ENCODE measurements around the gene SPTBN1. TPM values are rescaled to one million over a fixed set of nuclear protein-coding genes. Genes with fewer than 3 reads are reported as not detected.

Gene SPTBN1
- total RNA-seq, 1 donor from 2014 or later: 391 TPM

DNA sequence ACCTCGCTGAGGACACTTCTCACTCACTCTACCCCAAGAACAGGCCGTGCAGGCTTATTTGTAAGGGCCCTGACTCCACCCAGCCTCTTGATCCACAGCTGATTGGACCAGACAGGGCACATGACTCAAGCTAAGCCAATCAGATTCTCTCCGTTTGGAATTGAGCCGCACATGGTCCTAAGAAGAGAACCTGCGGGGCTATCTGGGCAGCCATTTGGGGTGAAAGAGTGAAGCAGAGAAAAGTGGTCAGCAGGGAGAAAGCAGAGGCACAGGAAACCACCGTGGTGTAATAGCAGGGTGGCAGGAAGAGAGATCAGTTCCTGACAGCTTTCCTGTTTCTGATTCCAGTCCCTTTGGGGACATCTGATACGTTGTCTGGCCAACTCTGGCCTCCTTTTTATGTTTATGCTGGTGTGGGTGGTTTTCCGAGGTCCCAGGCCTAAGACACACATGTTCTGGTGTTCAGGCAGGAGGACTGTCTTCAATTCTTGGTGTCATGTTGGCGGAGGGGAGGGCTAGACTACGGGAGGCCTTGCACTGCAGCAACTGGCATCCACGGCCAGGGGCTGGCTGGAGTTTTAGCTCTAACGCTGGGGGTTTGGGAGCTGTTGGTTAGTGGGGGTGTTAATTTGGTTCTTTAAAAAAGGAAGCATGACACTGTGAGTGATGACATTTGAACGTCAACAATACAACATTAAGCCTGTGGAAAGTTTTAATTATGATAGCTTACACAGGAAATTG, 26.1 kb upstream of the SPTBN1 start:
- intact Hi-C loops (cut with DNase I): loop anchor here (10.0 kb wide), 1 partner anchor 65 kb away; no protein-coding TSS in a partner anchor
- DNase-seq: no peak

DNA sequence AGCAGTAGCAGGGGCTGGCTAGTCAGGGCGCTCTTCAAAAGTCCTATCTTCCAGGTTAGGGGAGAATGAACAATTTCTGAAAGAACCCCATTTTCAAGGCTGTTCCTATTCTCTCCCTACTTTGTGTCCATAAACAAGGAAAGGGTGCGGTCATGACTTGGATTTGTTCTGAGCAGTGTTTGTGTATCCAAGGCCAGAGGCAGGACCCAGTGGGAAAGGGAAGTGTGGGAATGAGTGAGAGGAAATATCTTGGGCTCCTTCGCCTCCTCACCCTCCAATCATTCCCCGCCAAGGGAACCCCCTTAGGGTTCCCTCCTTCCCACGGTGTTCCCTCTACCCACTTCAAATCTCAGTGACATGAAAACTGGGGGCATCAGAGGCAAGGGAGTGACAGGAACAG, 25.5 kb upstream of the SPTBN1 start:
- DNase-seq (no peak), ATAC-seq (ENCODE audit: poor library complexity) (peak; percentile 38)
- intact Hi-C loops (cut with DNase I): no loop called here

More for the DNA sequence above, 26.1 kb upstream of the SPTBN1 start:
- ATAC-seq (ENCODE audit: poor library complexity): peak; percentile 5

DNA sequence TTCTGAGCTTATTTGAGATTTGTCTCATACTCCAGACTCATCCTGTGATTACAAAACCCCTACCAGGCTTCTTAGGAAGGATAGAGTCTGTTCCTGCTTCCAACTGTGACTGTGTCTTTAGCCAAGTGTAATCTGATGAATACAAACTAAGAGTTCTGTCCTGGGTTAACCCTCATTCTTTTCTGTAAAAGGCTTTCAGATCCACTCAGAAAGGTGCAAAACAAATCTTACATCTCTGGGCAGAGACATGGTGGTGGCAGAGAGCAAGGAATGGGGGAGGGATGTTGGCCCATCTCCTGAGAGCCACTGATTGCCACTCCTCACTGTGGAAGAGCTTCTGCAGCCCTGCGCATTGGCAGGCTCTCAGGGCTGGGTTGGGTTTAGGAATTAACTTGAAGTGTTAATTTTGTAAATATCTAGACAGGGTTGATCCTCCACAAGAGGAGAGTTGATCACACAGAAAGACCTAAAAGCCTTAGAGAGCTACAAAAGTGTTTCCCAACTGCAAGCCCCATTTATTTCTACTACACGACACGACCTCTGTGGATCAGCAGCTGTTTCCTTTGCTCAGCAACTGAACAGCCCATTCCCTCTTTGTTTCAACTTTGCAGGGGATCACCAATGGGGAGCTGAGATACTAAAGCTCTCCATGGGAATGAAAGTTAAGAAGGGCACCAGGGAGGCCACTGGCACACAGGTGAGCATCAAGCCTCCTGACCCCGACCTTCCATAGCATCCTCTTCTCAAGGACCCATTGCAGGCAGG, 23.7 kb upstream of the SPTBN1 start:
- DNase-seq (no peak), ATAC-seq (ENCODE audit: poor library complexity) (peak; percentile 28)
- intact Hi-C loops (cut with DNase I): no loop called here

DNA sequence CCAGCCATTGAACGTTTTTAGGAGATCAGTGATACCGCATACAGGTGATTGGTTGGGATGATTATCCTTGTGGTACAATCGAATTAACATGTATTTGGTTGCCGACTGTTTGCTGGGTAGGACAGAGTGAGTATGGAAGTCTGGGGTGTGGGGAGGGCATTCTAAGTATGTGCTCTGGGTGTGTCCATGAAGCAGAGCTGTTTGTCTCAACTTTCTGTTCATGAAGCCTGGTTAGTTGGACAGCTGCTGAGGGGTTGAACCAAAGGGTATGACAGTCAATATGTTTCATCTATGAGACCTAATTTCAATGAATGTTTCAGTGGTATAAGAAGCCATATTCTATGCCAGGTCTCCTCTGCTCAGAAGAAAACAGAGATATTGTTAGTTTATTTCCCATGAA, 21.9 kb upstream of the SPTBN1 start:
- ATAC-seq (ENCODE audit: poor library complexity): no peak
- intact Hi-C loops (cut with DNase I): no loop called here
- no peak for DNase-seq

DNA sequence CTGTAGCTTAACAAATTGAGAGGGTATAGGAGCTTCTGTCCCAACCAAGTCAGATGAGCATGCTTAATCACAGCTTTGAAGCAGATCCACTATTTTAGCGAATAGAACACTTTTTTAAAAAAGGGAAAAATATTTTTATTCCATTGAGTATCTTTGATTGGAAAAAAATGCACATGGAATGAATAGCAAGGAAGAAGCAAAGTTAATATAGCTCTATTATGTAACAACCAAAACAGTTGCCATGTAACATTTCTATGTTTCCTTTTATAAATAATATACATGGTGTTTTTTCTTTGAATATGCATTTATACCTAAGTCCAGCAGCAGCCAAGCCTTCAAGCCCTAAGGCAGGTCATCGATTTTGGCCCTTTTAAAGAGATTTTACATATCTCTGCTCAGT, 21.4 kb upstream of the SPTBN1 start:
- intact Hi-C loops (cut with DNase I): no loop called here
- DNase-seq: no peak
- ATAC-seq (ENCODE audit: poor library complexity): no peak

DNA sequence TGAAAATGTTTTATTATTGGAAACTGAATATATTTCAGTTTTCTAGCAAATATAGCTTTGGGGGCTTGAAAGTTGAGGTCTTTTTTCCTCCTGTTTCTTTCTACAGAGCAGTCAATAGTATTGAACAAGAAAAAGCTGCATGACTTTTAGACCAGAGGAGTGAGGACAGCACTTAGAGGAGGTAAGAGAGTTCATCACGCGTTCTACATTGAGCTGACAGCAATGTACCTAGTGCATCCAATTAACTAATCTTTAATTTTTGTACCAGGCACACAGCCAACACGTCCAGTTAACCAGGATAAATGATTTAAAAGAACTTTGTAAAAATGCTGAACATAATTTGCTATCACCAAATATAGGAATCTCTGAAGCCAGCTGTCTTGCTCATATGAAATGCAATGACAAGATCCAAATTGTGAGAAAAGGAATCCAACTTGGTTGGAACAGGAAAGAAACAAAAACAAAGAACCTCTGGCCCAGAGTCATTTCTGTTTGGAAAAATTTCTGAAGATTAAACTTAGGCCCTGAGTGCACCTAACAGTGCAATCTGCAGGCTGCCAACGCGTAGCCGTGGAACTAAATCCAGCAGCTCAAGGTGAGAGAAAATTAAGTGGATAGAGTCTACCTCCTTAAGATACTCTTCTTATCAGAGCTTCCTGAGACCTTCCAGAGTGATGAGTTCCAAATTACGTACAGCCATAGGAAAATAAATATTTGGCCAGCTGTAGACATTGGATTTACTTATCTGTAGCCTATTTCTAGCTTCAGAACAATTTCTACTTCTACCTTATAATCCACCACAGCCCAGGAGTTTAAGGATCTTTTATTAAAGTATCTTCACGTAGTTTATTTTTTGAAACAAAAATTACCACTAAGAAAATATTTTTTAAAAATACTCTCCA, 20.6 kb upstream of the SPTBN1 start:
- DNase-seq (no peak), ATAC-seq (ENCODE audit: poor library complexity) (peak; percentile 30)
- intact Hi-C loops (cut with DNase I): no loop called here

DNA sequence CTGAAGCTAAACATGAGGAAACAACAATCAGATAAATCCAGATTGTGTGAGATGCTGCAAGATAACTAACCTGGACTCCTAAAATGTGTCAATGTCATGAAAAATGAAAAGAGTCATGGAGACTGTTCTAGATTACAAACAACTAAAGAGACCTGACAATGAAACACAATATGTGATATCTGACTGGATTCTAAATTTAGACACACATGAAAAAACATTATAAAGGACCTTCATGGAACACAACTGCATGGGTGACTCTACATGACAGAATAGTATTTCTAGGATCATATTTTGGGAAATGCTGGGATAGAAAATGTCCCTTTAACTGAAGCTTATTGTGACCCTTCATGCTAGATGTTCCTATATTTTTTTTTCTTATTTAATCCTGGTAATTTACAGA, 18.5 kb upstream of the SPTBN1 start:
- intact Hi-C loops (cut with DNase I): no loop called here
- DNase-seq (no peak), ATAC-seq (ENCODE audit: poor library complexity) (no peak)

DNA sequence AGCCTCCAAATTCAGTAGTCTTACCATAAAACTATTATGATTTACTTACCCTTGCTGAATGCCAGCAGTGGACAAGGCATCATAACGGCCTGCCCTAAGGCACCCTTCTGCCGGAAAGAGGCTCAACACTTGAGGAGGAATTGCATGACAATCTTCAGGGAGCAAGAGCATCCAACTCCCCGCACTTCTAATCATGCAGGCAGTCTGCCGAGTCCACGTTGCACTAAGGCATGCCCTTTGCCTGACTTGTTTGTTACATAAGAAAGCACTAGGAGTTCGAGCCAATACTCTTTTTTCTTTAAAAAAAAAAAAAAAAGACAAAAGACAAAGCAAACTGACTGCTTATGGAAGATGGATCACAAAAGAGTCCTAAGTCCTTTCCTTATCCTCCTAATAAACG, 17.9 kb upstream of the SPTBN1 start:
- intact Hi-C loops (cut with DNase I): no loop called here
- peak; percentile 67 for ATAC-seq (ENCODE audit: poor library complexity)
- peak; percentile 82 for DNase-seq

DNA sequence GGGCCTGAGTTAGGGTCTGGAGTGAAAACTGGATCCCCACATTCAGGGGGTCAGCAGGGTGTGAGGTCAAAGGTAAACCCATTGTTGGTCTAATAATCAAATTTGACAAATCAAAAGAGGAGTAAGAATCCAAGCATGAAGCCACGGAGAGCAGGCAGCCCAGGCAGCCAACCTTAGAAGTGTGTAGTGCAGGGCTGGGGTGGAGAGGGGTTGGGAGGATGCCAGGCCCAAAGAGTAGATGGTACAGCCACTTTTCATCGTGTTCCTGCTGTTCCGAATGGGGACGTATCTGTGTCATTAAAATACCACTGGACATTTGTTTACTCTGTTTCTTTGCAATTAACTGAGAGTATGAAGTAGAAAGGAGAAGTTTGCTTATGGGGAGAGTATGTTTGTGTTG, 16.5 kb upstream of the SPTBN1 start:
- intact Hi-C loops (cut with DNase I): no loop called here
- no peak for DNase-seq
- ATAC-seq (ENCODE audit: poor library complexity): no peak

DNA sequence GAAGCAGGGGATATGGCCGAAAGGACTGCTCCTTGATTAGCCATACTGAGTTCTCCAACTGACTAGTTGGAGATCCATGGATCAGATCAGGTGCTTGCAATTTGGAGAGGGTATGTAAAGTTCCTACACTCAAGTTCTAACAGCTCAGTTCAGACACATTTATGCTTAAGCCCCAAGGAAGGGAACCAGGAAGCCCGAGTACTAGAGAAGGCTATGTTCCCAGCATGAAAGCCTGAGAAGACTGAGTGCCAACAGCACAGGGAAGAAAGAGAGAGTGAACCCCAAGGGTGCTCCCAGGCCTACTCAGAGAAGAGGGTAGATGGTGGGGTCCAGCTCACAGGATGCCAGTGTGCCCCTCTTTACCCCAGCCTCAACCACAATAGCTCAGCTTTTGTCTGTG, 16.1 kb upstream of the SPTBN1 start:
- ATAC-seq (ENCODE audit: poor library complexity) (peak; percentile 6), DNase-seq (no peak)
- intact Hi-C loops (cut with DNase I): no loop called here

DNA sequence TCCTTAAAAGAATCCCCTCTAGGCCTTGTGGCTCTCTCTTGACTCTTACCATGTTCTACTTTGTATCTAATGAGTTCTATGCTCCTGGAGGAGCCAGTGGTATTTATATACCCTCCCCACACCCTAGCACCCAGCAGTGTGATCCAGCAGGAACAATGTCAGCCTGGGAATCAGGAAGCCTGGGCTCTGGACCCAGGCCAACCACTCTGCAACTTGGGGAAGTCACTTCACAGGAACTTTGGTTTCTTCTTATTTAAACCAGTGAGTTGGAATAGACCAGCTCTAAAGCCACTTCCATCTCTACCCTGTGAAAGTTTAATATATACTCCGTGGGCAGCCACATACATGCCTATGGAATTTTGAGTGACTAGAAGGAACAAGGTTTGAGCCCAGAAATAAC, 11.6 kb upstream of the SPTBN1 start:
- DNase-seq: peak; percentile 71
- intact Hi-C loops (cut with DNase I): no loop called here
- ATAC-seq (ENCODE audit: poor library complexity): peak; percentile 20

DNA sequence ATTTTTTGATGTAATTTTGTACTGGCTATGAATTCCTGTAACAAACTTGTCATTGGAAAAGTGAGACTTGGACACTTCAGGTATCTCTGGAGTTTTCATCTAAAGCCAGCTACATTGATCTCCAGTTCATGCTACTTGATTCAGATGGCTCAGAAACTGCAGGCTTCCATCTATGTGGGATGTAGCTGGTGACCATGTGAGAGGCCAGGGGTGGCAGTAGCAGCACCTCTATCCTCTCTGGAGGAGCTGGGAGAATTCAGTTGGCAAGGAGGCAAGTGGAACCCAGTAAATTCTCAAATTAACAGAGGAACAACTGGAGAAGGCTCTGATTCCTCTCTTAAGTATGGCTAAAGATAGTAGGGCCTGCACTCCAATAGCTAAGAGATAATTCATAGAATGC, 10.0 kb upstream of the SPTBN1 start:
- ATAC-seq (ENCODE audit: poor library complexity): no peak
- DNase-seq: no peak
- intact Hi-C loops (cut with DNase I): no loop called here

DNA sequence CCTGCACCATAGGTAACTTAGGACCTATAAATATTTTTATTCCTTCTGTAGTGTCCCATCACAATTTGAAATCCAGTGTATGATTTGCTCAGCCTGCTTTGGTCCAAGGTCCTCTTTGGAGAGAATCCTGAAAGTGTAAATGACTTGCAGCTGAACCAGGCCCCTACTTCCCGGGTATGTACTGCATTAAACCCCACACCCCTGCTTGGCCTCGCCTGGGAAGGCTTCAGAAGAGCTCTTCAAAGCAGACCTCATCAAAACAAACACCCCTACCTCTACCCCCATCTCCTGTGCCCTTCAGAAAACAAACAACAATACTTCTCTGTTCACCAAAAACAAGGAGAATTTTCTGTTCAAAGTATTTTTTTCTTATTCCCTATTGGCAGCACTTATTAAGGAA, 9.5 kb upstream of the SPTBN1 start:
- ATAC-seq (ENCODE audit: poor library complexity) (no peak), DNase-seq (no peak)
- intact Hi-C loops (cut with DNase I): no loop called here

DNA sequence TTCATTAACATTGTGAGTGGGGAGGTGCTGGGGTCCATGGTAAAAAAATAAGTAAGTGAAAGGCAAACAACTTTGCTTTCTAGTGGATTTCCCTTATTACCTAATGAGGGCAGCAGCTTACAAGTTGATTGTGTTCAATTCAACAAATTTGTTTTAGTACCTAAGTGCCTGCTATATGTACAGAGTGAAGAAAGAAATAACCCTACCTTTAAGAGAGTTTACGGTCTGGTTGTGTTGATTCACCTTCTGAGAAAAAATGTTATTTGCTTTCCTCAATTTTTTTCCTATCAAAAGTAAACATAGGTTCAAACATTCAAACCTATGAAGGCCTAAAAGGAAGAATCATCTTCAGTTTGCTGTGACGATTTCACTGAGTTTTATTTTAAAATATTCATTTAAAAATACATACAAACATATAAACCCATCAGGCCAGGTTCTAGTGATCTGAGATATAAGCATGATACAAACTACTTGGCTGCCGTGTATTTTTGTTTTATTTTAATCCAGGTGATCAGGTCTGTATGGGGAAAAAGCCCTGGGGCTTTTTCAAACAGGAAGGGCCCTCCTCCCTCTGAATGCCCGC, 1.5 kb upstream of the SPTBN1 start:
- intact Hi-C loops (cut with DNase I): loop anchor here (5.0 to 10.0 kb wide), 2 partner anchors 112 to 180 kb away; no protein-coding TSS in a partner anchor
- DNase-seq (no peak), ATAC-seq (ENCODE audit: poor library complexity) (no peak)

DNA sequence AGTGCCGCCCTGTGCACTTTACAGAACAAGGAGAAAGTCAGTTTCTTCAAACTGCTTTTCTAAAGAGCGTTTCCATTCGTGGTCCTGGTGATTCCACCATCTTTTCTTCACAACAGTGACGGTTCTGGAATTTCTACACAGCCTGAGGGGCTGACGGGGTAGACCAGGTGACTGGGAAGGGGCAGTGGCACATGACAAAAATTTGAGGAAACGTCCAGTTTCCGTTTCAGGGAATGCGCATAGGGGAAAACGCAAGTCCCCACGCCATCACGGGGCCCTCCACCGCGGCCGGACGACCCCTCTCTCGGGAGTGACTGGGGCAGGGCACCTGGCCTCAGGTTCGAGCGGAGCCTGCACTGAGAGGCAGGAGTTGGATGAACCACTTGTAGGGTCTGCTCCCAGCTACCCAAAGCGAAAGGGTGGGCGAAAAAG, 980 bp upstream of the SPTBN1 start:
- intact Hi-C loops (cut with DNase I): loop anchor here (5.0 to 10.0 kb wide), 2 partner anchors 113 to 180 kb away; no protein-coding TSS in a partner anchor
- ATAC-seq (ENCODE audit: poor library complexity): no peak
- DNase-seq: no peak

DNA sequence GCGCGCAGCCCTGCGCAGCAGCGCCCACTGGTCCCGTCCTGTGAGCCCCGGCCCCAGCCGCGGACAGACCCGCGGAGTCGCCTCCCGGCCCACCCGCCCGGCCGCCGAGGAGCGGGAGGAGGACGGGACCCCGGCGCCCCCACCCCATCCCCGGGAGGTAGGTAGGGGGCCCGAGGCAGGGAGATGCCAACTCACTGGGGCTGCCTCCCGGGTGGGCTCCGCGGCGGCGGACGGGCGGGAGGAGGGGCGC, 160 bp downstream of the SPTBN1 start:
- no peak for ATAC-seq (ENCODE audit: poor library complexity)

DNA sequence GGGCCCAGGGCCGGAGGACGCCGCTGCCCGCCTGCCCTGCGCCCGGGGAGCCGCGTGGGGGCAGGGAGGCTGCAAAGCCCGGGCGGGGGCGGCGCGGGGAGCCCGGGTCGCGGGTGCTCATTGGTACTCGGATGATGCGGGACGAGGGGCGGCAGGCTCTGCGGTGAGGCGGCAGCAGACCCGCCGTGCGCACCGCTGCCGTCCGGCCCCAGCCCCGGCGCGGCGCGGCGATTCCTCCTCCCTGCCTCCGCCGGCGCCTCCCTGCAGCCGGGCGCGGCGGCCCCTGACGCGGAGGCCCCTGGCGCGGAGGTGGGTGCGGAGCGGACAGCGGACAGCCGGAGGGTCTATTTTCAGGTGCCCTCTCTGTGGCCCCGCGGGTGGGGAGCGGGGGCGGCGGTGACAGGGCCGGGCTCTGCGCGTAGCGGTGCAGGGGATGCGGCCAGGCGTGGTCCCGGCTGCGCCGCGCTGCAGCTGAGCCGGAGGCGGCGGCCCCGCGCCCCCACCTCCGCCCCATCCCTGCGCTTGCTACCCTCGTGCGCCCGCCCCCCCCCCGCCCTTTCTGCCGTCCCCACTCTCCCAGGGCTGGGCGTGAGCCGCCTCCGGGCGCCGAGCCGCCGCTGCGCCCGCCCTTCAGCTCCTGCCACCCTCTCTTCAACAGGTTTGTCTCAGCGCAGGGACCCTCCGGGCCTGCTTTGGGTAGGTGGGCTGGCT, 640 bp downstream of the SPTBN1 start:
- DNase-seq (peak; percentile 63), ATAC-seq (ENCODE audit: poor library complexity) (peak; percentile 53)
- intact Hi-C loops (cut with DNase I): loop anchor here (5.0 to 10.0 kb wide), 2 partner anchors 114 to 178 kb away; no protein-coding TSS in a partner anchor

More for the DNA sequence above, 160 bp downstream of the SPTBN1 start:
- intact Hi-C loops (cut with DNase I): loop anchor here (5.0 to 10.0 kb wide), 2 partner anchors 114 to 179 kb away; no protein-coding TSS in a partner anchor
- DNase-seq: no peak
